Measurements from ENCODE around the gene GAL3ST2. TPM values are rescaled to one million over a fixed set of nuclear protein-coding genes. Genes with fewer than 3 reads are reported as not detected.
"Not testable (repeated sequence)": the region's sequence is repeated elsewhere in the genome, so short reads cannot be mapped to it uniquely, and the experiment has no call there.

GAL3ST2 gene
- total RNA-seq, 1 donor from 2014 or later, result not detected

GRCh38 chr2:241833101-241833663 lies 56.6 kb downstream of the GAL3ST2 start:
- H3K4me3 ChIP-seq (ENCODE audit: low read depth, low read length), result no peak overlapping the region
- DNase-seq (ENCODE audit: low read depth), result no peak
- no peak for TF ChIP-seq CTCF (conservative IDR thresholded peaks at IDR 0.05; ENCODE audit: low read depth, low read length)

- DNase-seq (ENCODE audit: low read depth); H3K4me3 ChIP-seq (ENCODE audit: low read depth, low read length): not testable (repeated sequence)
These were observed 57.3 kb downstream of the GAL3ST2 start for GRCh38 chr2:241833756-241834526.

- no peak for TF ChIP-seq CTCF (conservative IDR thresholded peaks at IDR 0.05; ENCODE audit: low read depth, low read length)
These were observed 58.0 kb downstream of the GAL3ST2 start for GRCh38 chr2:241834527-241835210.

GRCh38 chr2:241835611-241836010 lies 59.0 kb downstream of the GAL3ST2 start:
- no peak for DNase-seq (ENCODE audit: low read depth)
- H3K4me3 ChIP-seq (ENCODE audit: low read depth, low read length), result no peak overlapping the region
- TF ChIP-seq CTCF (conservative IDR thresholded peaks at IDR 0.05; ENCODE audit: low read depth, low read length), result no peak

More at GRCh38 chr2:241834527-241835210, 58.0 kb downstream of the GAL3ST2 start:
- DNase-seq (ENCODE audit: low read depth), result no peak
- H3K4me3 ChIP-seq (ENCODE audit: low read depth, low read length), result no peak overlapping the region

- H3K4me3 ChIP-seq (ENCODE audit: low read depth, low read length), result no peak overlapping the region
- no peak for DNase-seq (ENCODE audit: low read depth)
- TF ChIP-seq CTCF (conservative IDR thresholded peaks at IDR 0.05; ENCODE audit: low read depth, low read length), result no peak
These were observed 59.7 kb downstream of the GAL3ST2 start for GRCh38 chr2:241836292-241836691.

GRCh38 chr2:241837197-241837965 lies 60.8 kb downstream of the GAL3ST2 start:
- no peak for DNase-seq (ENCODE audit: low read depth)
- no peak overlapping the region for H3K4me3 ChIP-seq (ENCODE audit: low read depth, low read length)
- no peak for TF ChIP-seq CTCF (conservative IDR thresholded peaks at IDR 0.05; ENCODE audit: low read depth, low read length)
